GM18868 (cell line): ENCODE measurements around the gene UBXN6.

Experiments used
- ATAC-seq: cut with Tn5 transposase; IDR thresholded peaks from one replicate; pipeline ENCODE4 v1.9.1; 2021; ENCODE audit warnings: mild to moderate bottlenecking, moderate library complexity; ENCODE audit not compliant: unreplicated experiment

UBXN6 gene

GRCh38 chr19:4456843-4457653 lies 546 bp downstream of the UBXN6 start:
- peak; percentile 14 for ATAC-seq

- no peak for ATAC-seq
Measured at GRCh38 chr19:4456476-4456842, 1.1 kb downstream of the UBXN6 start.

GRCh38 chr19:4455719-4456475 lies 1.7 kb downstream of the UBXN6 start:
- ATAC-seq, result no peak

- no peak for ATAC-seq
Measured at GRCh38 chr19:4454747-4455718, 2.6 kb downstream of the UBXN6 start.

- no peak for ATAC-seq
Measured at GRCh38 chr19:4453232-4454179, 4.1 kb downstream of the UBXN6 start.

- no peak for ATAC-seq
Measured at GRCh38 chr19:4452230-4452990, 5.2 kb downstream of the UBXN6 start.

GRCh38 chr19:4449639-4450028 lies 8.0 kb downstream of the UBXN6 start:
- no peak for ATAC-seq

GRCh38 chr19:4449022-4449638 lies 8.5 kb downstream of the UBXN6 start:
- ATAC-seq, result no peak

GRCh38 chr19:4448147-4448985 lies 9.2 kb downstream of the UBXN6 start:
- ATAC-seq, result no peak

- ATAC-seq, result no peak
Measured at GRCh38 chr19:4447327-4448146, 10.1 kb downstream of the UBXN6 start.

GRCh38 chr19:4446704-4447200 lies 10.8 kb downstream of the UBXN6 start:
- no peak for ATAC-seq

GRCh38 chr19:4445963-4446703 lies 11.5 kb downstream of the UBXN6 start:
- ATAC-seq, result no peak

- no peak for ATAC-seq
Measured at GRCh38 chr19:4444765-4445741, 12.5 kb downstream of the UBXN6 start.

- ATAC-seq, result no peak
Measured at GRCh38 chr19:4443966-4444764, 13.4 kb downstream of the UBXN6 start.
